K562 (cell line): ENCODE measurements around the gene HIPK2. TPM values are rescaled to one million over a fixed set of nuclear protein-coding genes. Genes with fewer than 3 reads are reported as not detected.

ENCODE experiments used
- ATAC-seq: fragments of 200-7000 bp; cut with Tn5 transposase; 3 replicates; pipeline ENCODE4 v1.9.1; 2020; ENCODE audit warnings: moderate library complexity
- BruUV-seq: library from RNA; stranded (reverse); fragments of 400-500 nt; replicated peaks from 2 replicates; lab custom pipeline; 2021; lab: Mats Ljungman, UMichigan
- CTCF ChIA-PET: fragments of 300-600 bp; formaldehyde crosslinking; extraction: SDS; loops from one replicate; lab custom pipeline; 2021; ENCODE audit warnings: low intra/inter-chr PET ratio; lab: Yijun Ruan, JAX
- POLR2A ChIA-PET: fragments of 300-600, 350-650 bp; sonication (Branson Sonifier 250); formaldehyde crosslinking; extraction: SDS; loops from one replicate; lab custom pipeline; 2021; ENCODE audit warnings: antibody characterized with exemption, inconsistent platforms; lab: Yijun Ruan, JAX
- DNase-seq, 4 experiments: peaks; one replicate each; pipeline versions ENCODE4 v3.0.0 to v3.0.0-alpha.2; 2011 to 2018; ENCODE audit warnings: low spot score in 3 of 4, mixed read lengths in 3 of 4; ENCODE audit errors: extremely low read depth in 1 of 4
- FAIRE-seq: peaks from 2 replicates; lab custom pipeline; 2011; peaks lifted over from hg19 to GRCh38; lab: Jason Lieb, UNC
- H2AFZ ChIP-seq: 2 replicates; pipeline ENCODE4 v1.6.0; 2011; ENCODE audit warnings: low read depth, low read length, control low read depth, inconsistent platforms
- H3K27ac ChIP-seq: fragments of 200-600 bp; 3 replicates; pipeline ENCODE4 v1.8.0; 2011; ENCODE audit warnings: low read depth, mild to moderate bottlenecking, control low read depth, inconsistent platforms, low read length, moderate library complexity, mixed read lengths; ENCODE audit errors: extremely low read depth
- H3K27me3 ChIP-seq, 2 experiments: fragments of 300-600 bp in 1 of 2; 2 replicates in 1 of 2; 3 replicates in 1 of 2; pipeline versions ENCODE4 v1.6.0 to v1.8.0; 2011; ENCODE audit warnings: inconsistent platforms in 2 of 2, low read length in 2 of 2, mild to moderate bottlenecking in 1 of 2, mixed read lengths in 1 of 2, moderate library complexity in 1 of 2; ENCODE audit not compliant: control insufficient read depth in 2 of 2, insufficient read depth in 2 of 2
- H3K36me3 ChIP-seq: fragments of 300-600 bp; 3 replicates; pipeline ENCODE4 v1.8.0; 2011; ENCODE audit warnings: mild to moderate bottlenecking, low read length, inconsistent platforms; ENCODE audit not compliant: control insufficient read depth, insufficient read depth
- H3K4me1 ChIP-seq, 2 experiments: fragments of 200-600 bp in 1 of 2; replicated peaks in 1 of 2; 2 replicates in 1 of 2; 3 replicates in 1 of 2; pipeline versions ENCODE4 v1.5.1 to v1.8.0; 2011; ENCODE audit warnings: inconsistent platforms in 2 of 2, low read length in 2 of 2, mild to moderate bottlenecking in 1 of 2, mixed read lengths in 1 of 2, moderate library complexity in 1 of 2; ENCODE audit not compliant: control insufficient read depth in 2 of 2, insufficient read depth in 2 of 2
- H3K4me2 ChIP-seq: 2 replicates; pipeline ENCODE4 v1.6.1; 2011; ENCODE audit warnings: low read length, control low read depth, inconsistent platforms, mixed read lengths; ENCODE audit not compliant: insufficient read depth
- H3K4me3 ChIP-seq: fragments of 200-600 bp; sonication (generic), shearing (Covaris generic); 2 replicates; pipeline ENCODE4 v1.5.1; 2016; ENCODE audit warnings: control low read depth, inconsistent platforms
- H3K79me2 ChIP-seq: fragments of 200-600 bp; 3 replicates; pipeline ENCODE4 v1.8.0; 2011; ENCODE audit warnings: low read length, inconsistent platforms; ENCODE audit not compliant: control insufficient read depth, insufficient read depth
- H3K9ac ChIP-seq, 2 experiments: 2 replicates each; pipeline versions ENCODE4 v1.6.0 to v1.6.1; 2011; ENCODE audit warnings: low read depth in 2 of 2, low read length in 2 of 2, control low read depth in 1 of 2, inconsistent platforms in 1 of 2, mild to moderate bottlenecking in 1 of 2, mixed read lengths in 1 of 2; ENCODE audit not compliant: insufficient read depth in 1 of 2
- H3K9me1 ChIP-seq: one replicate; pipeline ENCODE4 v1.6.0; 2011; ENCODE audit warnings: inconsistent platforms, mild to moderate bottlenecking, low read length, moderate library complexity; ENCODE audit not compliant: control insufficient read depth, insufficient read depth
- H3K9me3 ChIP-seq: replicated peaks from 2 replicates; pipeline ENCODE4 v1.5.1; 2011; ENCODE audit warnings: low read depth, low read length, inconsistent platforms; ENCODE audit not compliant: control insufficient read depth, insufficient read depth
- H4K20me1 ChIP-seq: replicated peaks from 2 replicates; pipeline ENCODE4 v1.6.1; 2011; ENCODE audit warnings: low read length, inconsistent platforms, mixed read lengths; ENCODE audit not compliant: control insufficient read depth, insufficient read depth
- CBFA2T2 ChIP-seq: fragments of 450-650 bp; conservative IDR thresholded peaks from 2 replicates; pipeline ENCODE4 v1.6.1; 2017; ENCODE audit warnings: mild to moderate bottlenecking
- DIDO1 ChIP-seq: fragments of 450-650 bp; IDR thresholded peaks from 2 replicates; pipeline ENCODE4 v1.6.1; 2016; ENCODE audit warnings: low read depth, missing biosample characterization, missing genetic modification characterization
- ESRRA ChIP-seq: fragments of 450-650 bp; IDR thresholded peaks from 2 replicates; pipeline ENCODE4 v1.6.1; 2014; ENCODE audit warnings: low read depth, mild to moderate bottlenecking, moderate library complexity, borderline replicate concordance
- MYNN ChIP-seq, 2 experiments: sonication (generic); formaldehyde crosslinking in 1 of 2; IDR thresholded peaks; 2 replicates each; pipeline versions ENCODE4 v1.5.0 to v1.6.1; 2016 to 2020; ENCODE audit warnings: antibody characterized with exemption in 1 of 2, missing genetic modification reagents in 1 of 2
- RAD21 ChIP-seq, 2 experiments: fragments of 250-450 bp in 1 of 2; fragments of 450-650 bp in 1 of 2; sonication (Bioruptor Pico) in 1 of 2; formaldehyde crosslinking in 1 of 2; IDR thresholded peaks in 1 of 2; conservative IDR thresholded peaks in 1 of 2; 2 replicates each; pipeline versions ENCODE4 v1.4.0 to v1.8.0; 2020 to 2022; ENCODE audit warnings: mild to moderate bottlenecking in 2 of 2, moderate library complexity in 1 of 2
- TAL1 ChIP-seq: fragments of 450-650 bp; IDR thresholded peaks from 2 replicates; pipeline ENCODE4 v1.6.1; 2016; ENCODE audit warnings: mild to moderate bottlenecking
- TCF3 ChIP-seq: sonication (generic); formaldehyde crosslinking; IDR thresholded peaks from 2 replicates; pipeline ENCODE4 v1.4.0; 2020; ENCODE audit warnings: mild to moderate bottlenecking, missing genetic modification reagents
- ZNF507 ChIP-seq: conservative IDR thresholded peaks from 2 replicates; pipeline ENCODE4 v1.6.1; 2017; ENCODE audit warnings: missing genetic modification characterization, missing compliant biosample characterization
- ZNF785 ChIP-seq: fragments of 250-450 bp; sonication (Bioruptor Pico); IDR thresholded peaks from 2 replicates; pipeline ENCODE4 v1.4.0; 2020; ENCODE audit warnings: mild to moderate bottlenecking
- in situ Hi-C: fragments of 300-500 bp; cut with MboI; formaldehyde crosslinking; loops from 4 replicates; pipeline ENCODE4 v1.15.0; 2018; ENCODE audit warnings: inconsistent platforms, mixed read lengths
- intact Hi-C: fragments of 100-400 bp; cut with micrococcal nuclease; formaldehyde crosslinking; loops from 2 replicates; pipeline ENCODE4 v1.14.2; 2022
- polyA plus RNA-seq, 8 experiments: library from polyadenylated mRNA; depleted of rRNA in 4 of 8; stranded (reverse) in 5 of 8; unstranded in 3 of 8; fragments of >200 nt; fragmentation: Nextera tagmentation in 2 of 8; fragmentation: Illumina TruSeq in 1 of 8; extraction: Ambion mirVana in 2 of 8; extraction: Trizol in 1 of 8; gene quantifications; 2 replicates each; pipeline versions ENCODE4 v1.2.1 to v1.2.3, GENCODE V29; 2011 to 2014; ENCODE audit warnings: inconsistent platforms in 1 of 8, missing spikeins in 1 of 8
- total RNA-seq, 7 experiments: library from RNA; depleted of rRNA in 6 of 7; stranded (reverse); fragments of >200 nt in 6 of 7; fragmentation: Illumina TruSeq in 2 of 7; extraction: Trizol in 2 of 7; gene quantifications; 2 replicates each; pipeline versions ENCODE4 v1.2.1 to v1.2.3, GENCODE V29; 2011 to 2021; ENCODE audit warnings: low replicate concordance in 1 of 7
- TF ChIP-seq, protein P1 (sequence below): sonication (generic); formaldehyde crosslinking; IDR thresholded peaks from 2 replicates; pipeline ENCODE4 v1.8.1; 2023; ENCODE audit warnings: mild to moderate bottlenecking, missing genetic modification reagents
- TF ChIP-seq, protein P2 (sequence below): IDR thresholded peaks from 3 replicates; pipeline ENCODE4 v1.6.1; 2011; ENCODE audit warnings: borderline replicate concordance, mild to moderate bottlenecking; ENCODE audit not compliant: insufficient read length, insufficient read depth
- TF ChIP-seq, protein P3 (sequence below): IDR thresholded peaks from 2 replicates; pipeline ENCODE4 v1.6.1; 2016; ENCODE audit warnings: missing genetic modification characterization, missing compliant biosample characterization
- TF ChIP-seq, protein P4 (sequence below), 3 experiments: IDR thresholded peaks in 2 of 3; conservative IDR thresholded peaks in 1 of 3; 2 replicates each; pipeline ENCODE4 v1.5.1; 2011 to 2012; ENCODE audit warnings: low read length in 3 of 3, mild to moderate bottlenecking in 3 of 3, control low read depth in 2 of 3, improper control_type of control experiment in 1 of 3, inconsistent platforms in 1 of 3, low read depth in 1 of 3, mixed read lengths in 1 of 3, moderate library complexity in 1 of 3; ENCODE audit not compliant: insufficient read depth in 2 of 3

The HIPK2 gene
- total and polyA plus RNA-seq, 9 of the 15 experiments (the other 6 are each of a cell fraction or from before 2014, with no cell fraction given), result 0.69 to 19.8 (median 5.1) TPM

DNA sequence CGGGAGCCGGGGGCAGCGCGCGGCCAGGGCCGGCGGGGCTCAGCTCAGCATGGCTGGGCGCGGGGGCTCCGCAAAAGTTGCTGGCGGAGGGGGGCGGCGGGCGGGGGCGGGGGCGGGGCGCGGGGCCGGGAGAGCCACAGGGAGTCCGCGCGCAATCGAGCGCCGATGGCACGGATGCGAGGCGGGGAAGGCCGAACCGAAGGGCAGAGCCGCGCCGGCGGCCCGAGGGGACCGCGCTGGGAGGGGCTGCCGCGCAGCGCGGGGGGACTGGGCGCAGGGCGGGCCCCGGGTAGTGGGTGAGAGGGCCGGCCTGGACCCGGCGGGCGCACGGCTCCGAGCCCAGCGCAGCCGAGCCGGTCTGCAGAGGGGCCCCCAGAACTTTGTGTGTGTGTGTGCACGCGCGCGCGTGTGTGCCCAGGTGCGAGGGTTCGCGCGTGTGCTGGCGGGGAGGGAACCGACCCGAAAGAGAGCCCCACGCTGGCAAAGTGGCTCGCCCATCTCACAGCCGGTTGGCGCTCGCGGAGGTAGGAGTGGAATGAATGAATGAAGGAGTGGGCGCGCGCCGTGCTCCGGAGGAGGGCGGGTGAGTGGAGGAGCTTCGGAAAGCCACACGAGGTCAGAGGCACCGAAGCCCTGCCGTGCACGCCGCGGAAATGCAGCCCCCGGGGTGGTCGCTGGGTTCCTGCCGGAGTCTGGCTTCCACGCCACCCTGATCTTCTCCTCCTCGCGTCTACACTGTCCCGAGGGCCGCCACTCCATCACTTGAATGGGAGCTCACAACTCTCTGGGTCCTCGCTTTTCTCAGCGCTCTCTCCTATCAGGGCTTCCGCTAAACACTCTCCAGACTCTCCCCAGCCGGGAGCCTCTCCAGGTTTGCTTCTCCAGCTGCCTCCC is at the start of gene HIPK2 (continued):
- TF ChIP-seq DIDO1 (tag), result 0 out of 2 replicates have a peak, but pooled peaks have one; percentile 35
- TF ChIP-seq ZNF785 (CRISPR knock-in tag), result no peak
- TF ChIP-seq CBFA2T2, result no peak

DNA sequence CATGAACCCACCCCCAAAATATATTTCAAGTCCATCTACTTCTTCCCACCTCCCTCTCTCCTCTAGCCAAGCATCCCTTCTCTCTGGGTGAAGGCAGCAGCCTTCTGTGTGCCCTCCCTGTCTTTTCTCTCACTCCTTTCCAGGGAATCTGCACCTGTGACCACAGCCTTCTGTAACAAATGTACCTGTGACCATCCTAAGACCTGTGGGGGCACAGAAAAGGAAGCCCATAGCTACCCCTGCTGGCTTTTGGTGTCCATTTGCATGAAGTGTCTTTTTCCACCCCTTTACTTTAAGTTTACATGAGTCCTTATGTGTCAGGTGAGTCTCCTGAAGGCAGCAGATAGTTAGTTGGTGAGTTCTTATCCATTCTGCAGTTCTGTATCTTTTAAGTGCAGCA is 49.2 kb upstream of the HIPK2 start:
- DNase-seq (peak in 1 of 4 experiments; percentile 30), FAIRE-seq (no peak), ATAC-seq (peak; percentile 25; the same call in 1 of the 3 replicates)
- BruUV-seq, result no TSS peak
- in situ Hi-C loops, result no loop called here
- Histone ChIP-seq H3K4me1 (peaks cover 4 to 22% of the 10 kb centered on the region in 2 experiments; a peak in 4 of 5 replicates), H3K9me1 (no peaks in the 10 kb centered on the region), H2AFZ (no peak overlapping the region), H3K4me2 (no peak overlapping the region), H3K36me3 (no peaks in the 10 kb centered on the region), H3K27ac (no peak overlapping the region), H3K4me3 (no peak overlapping the region), H3K9me3 (no peaks in the 10 kb centered on the region), H3K27me3 (peaks cover 37 to 47% of the 10 kb centered on the region in 2 experiments), H3K79me2 (no peaks in the 10 kb centered on the region), H3K9ac (no peak overlapping the region), H4K20me1 (no peaks in the 10 kb centered on the region)
- ChIA-PET CTCF (no interaction called here), POLR2A (interaction anchor here (0.6 kb wide), 1 partner anchor 48 kb away, joined by 3 read pairs; no protein-coding TSS in a partner anchor)
- intact Hi-C loops, result loop anchor here (1.0 kb wide), 1 partner anchor 181 kb away; no protein-coding TSS in a partner anchor
- peak; percentile 37; the same call in 1 of the 2 replicates for TF ChIP-seq TCF3 (CRISPR knock-in tag)
- TF ChIP-seq RAD21 (CRISPR knock-in tag; conservative IDR thresholded peaks at IDR 0.05 in 1 of 2, IDR thresholded peaks at IDR 0.05 in 1 of 2), result peak in 1 of 2 experiments; percentile 67; a peak in 2 of 4 replicates
- peak; percentile 18; the same call in 1 of the 2 replicates for TF ChIP-seq TAL1
- TF ChIP-seq MYNN (IDR thresholded peaks at IDR 0.05), result no peak
- TF ChIP-seq MYNN (CRISPR knock-in tag; IDR thresholded peaks at IDR 0.05), result no peak
- TF ChIP-seq, protein P1, sequence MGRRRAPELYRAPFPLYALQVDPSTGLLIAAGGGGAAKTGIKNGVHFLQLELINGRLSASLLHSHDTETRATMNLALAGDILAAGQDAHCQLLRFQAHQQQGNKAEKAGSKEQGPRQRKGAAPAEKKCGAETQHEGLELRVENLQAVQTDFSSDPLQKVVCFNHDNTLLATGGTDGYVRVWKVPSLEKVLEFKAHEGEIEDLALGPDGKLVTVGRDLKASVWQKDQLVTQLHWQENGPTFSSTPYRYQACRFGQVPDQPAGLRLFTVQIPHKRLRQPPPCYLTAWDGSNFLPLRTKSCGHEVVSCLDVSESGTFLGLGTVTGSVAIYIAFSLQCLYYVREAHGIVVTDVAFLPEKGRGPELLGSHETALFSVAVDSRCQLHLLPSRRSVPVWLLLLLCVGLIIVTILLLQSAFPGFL, result no peak
- TF ChIP-seq, protein P2, sequence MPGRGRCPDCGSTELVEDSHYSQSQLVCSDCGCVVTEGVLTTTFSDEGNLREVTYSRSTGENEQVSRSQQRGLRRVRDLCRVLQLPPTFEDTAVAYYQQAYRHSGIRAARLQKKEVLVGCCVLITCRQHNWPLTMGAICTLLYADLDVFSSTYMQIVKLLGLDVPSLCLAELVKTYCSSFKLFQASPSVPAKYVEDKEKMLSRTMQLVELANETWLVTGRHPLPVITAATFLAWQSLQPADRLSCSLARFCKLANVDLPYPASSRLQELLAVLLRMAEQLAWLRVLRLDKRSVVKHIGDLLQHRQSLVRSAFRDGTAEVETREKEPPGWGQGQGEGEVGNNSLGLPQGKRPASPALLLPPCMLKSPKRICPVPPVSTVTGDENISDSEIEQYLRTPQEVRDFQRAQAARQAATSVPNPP, result no peak
- TF ChIP-seq ESRRA, result no peak
- TF ChIP-seq, protein P3, sequence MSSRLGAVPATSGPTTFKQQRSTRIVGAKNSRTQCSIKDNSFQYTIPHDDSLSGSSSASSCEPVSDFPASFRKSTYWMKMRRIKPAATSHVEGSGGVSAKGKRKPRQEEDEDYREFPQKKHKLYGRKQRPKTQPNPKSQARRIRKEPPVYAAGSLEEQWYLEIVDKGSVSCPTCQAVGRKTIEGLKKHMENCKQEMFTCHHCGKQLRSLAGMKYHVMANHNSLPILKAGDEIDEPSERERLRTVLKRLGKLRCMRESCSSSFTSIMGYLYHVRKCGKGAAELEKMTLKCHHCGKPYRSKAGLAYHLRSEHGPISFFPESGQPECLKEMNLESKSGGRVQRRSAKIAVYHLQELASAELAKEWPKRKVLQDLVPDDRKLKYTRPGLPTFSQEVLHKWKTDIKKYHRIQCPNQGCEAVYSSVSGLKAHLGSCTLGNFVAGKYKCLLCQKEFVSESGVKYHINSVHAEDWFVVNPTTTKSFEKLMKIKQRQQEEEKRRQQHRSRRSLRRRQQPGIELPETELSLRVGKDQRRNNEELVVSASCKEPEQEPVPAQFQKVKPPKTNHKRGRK (tag), result no peak
- TF ChIP-seq ZNF507 (tag), result peak; percentile 61
- TF ChIP-seq, protein P4, sequence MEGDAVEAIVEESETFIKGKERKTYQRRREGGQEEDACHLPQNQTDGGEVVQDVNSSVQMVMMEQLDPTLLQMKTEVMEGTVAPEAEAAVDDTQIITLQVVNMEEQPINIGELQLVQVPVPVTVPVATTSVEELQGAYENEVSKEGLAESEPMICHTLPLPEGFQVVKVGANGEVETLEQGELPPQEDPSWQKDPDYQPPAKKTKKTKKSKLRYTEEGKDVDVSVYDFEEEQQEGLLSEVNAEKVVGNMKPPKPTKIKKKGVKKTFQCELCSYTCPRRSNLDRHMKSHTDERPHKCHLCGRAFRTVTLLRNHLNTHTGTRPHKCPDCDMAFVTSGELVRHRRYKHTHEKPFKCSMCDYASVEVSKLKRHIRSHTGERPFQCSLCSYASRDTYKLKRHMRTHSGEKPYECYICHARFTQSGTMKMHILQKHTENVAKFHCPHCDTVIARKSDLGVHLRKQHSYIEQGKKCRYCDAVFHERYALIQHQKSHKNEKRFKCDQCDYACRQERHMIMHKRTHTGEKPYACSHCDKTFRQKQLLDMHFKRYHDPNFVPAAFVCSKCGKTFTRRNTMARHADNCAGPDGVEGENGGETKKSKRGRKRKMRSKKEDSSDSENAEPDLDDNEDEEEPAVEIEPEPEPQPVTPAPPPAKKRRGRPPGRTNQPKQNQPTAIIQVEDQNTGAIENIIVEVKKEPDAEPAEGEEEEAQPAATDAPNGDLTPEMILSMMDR (IDR thresholded peaks at IDR 0.05 in 2 of 3, conservative IDR thresholded peaks at IDR 0.05 in 1 of 3; ENCODE audit: insufficient read depth in 2 of 3, low read depth in 1 of 3, low read length in 3 of 3), result peak; percentile 28 to 41 (median 37); a peak in 3 of 6 replicates
